Liver (tissue), 9 donors: Measurements from ENCODE around the gene AGBL4. TPM values are rescaled to one million over a fixed set of nuclear protein-coding genes. Genes with fewer than 3 reads are reported as not detected.

Experiments
- DNase-seq: peaks from one replicate; pipeline ENCODE4 v3.0.0-alpha.2; 2017; ENCODE audit warnings: low spot score
- H3K27ac ChIP-seq, 2 donors: one replicate each; pipeline ENCODE4 v1.7.0; 2013; ENCODE audit warnings: inconsistent platforms in 2 of 2, low read length in 2 of 2, control low read depth in 1 of 2, low read depth in 1 of 2, mild to moderate bottlenecking in 1 of 2
- H3K27me3 ChIP-seq, 4 donors: one replicate each; pipeline versions ENCODE4 v1.6.1 to v1.7.0; 2013; ENCODE audit warnings: low read length in 3 of 4, inconsistent platforms in 1 of 4, mild to moderate bottlenecking in 1 of 4, moderate library complexity in 1 of 4; ENCODE audit not compliant: control insufficient read depth in 4 of 4, insufficient read depth in 4 of 4
- H3K36me3 ChIP-seq, 4 donors: one replicate each; pipeline versions ENCODE4 v1.6.1 to v1.7.0; 2013; ENCODE audit warnings: low read length in 3 of 4, mild to moderate bottlenecking in 3 of 4, low read depth in 1 of 4, moderate library complexity in 1 of 4; ENCODE audit not compliant: control insufficient read depth in 4 of 4, insufficient read depth in 3 of 4
- H3K4me1 ChIP-seq, 4 donors: one replicate each; pipeline versions ENCODE4 v1.6.1 to v1.7.0; 2013; ENCODE audit warnings: low read length in 3 of 4, mild to moderate bottlenecking in 3 of 4, moderate library complexity in 1 of 4; ENCODE audit not compliant: control insufficient read depth in 4 of 4, insufficient read depth in 4 of 4
- H3K4me3 ChIP-seq, 3 donors: one replicate each; pipeline versions ENCODE4 v1.6.1 to v1.7.0; 2013; ENCODE audit warnings: low read length in 3 of 3, control low read depth in 1 of 3, low read depth in 1 of 3, mild to moderate bottlenecking in 1 of 3
- H3K9ac ChIP-seq, 2 donors: one replicate each; pipeline ENCODE4 v1.7.0; 2013; ENCODE audit warnings: low read length in 2 of 2, mild to moderate bottlenecking in 2 of 2, moderate library complexity in 2 of 2, control low read depth in 1 of 2, low read depth in 1 of 2
- H3K9me3 ChIP-seq, 4 donors: one replicate each; pipeline versions ENCODE4 v1.6.1 to v1.7.0; 2013; ENCODE audit warnings: low read length in 3 of 4; ENCODE audit not compliant: control insufficient read depth in 4 of 4
- ATF3 ChIP-seq: IDR thresholded peaks from 2 replicates; pipeline ENCODE4 v1.6.1; 2016; ENCODE audit warnings: antibody characterized with exemption
- EGR1 ChIP-seq, 2 donors: IDR thresholded peaks; 2 replicates each; pipeline ENCODE4 v1.6.1; 2016 to 2018; ENCODE audit warnings: antibody characterized with exemption in 2 of 2, low read depth in 2 of 2
- FOXA1 ChIP-seq: IDR thresholded peaks from 2 replicates; pipeline ENCODE4 v1.6.1; 2016; ENCODE audit warnings: antibody characterized with exemption
- HNF4A ChIP-seq, 2 donors: conservative IDR thresholded peaks; 2 replicates each; pipeline ENCODE4 v1.6.1; 2016; ENCODE audit warnings: antibody characterized with exemption in 2 of 2, mild to moderate bottlenecking in 2 of 2
- HNF4G ChIP-seq: IDR thresholded peaks from 2 replicates; pipeline ENCODE4 v1.6.1; 2016; ENCODE audit warnings: antibody characterized with exemption
- NR2F2 ChIP-seq: IDR thresholded peaks from 2 replicates; pipeline ENCODE4 v1.6.1; 2016; ENCODE audit warnings: antibody characterized with exemption
- RAD21 ChIP-seq, 2 donors: IDR thresholded peaks; 2 replicates each; pipeline ENCODE4 v1.6.1; 2016; ENCODE audit warnings: antibody characterized with exemption in 2 of 2, mild to moderate bottlenecking in 2 of 2
- RXRA ChIP-seq, 2 donors: IDR thresholded peaks; 2 replicates each; pipeline ENCODE4 v1.6.1; 2017 to 2018; ENCODE audit warnings: antibody characterized with exemption in 2 of 2, mild to moderate bottlenecking in 1 of 2
- TAF1 ChIP-seq: conservative IDR thresholded peaks from 2 replicates; pipeline ENCODE4 v1.6.1; 2016; ENCODE audit warnings: antibody characterized with exemption, mild to moderate bottlenecking
- YY1 ChIP-seq: IDR thresholded peaks from 2 replicates; pipeline ENCODE4 v1.6.1; 2016; ENCODE audit warnings: antibody characterized with exemption, mild to moderate bottlenecking
- WGBS: extraction: QIAGEN DNeasy Blood & Tissue Kit; methylation state at CpG from one replicate; pipeline ENCODE4 v1.1.7; 2013; 5-methylcytosine and 5-hydroxymethylcytosine counted together
- polyA plus RNA-seq, 2 donors: library from polyadenylated mRNA; stranded (reverse) in 1 of 2; unstranded in 1 of 2; fragments of 200-250 nt in 1 of 2; fragments of >200 nt in 1 of 2; fragmentation: Nextera tagmentation in 1 of 2; extraction: Ambion mirVana in 1 of 2; gene quantifications; one replicate each; pipeline versions ENCODE4 v1.2.1 to v1.2.3, GENCODE V29; 2013 to 2015
- total RNA-seq, 2 donors: library from RNA; depleted of rRNA; stranded (reverse); fragments of >200 nt; gene quantifications; one replicate each; pipeline ENCODE4 v1.2.3, GENCODE V29; 2014
- TF ChIP-seq, protein P1 (sequence below): IDR thresholded peaks from 2 replicates; pipeline ENCODE4 v1.6.1; 2016; ENCODE audit warnings: antibody characterized with exemption, mild to moderate bottlenecking
- TF ChIP-seq, protein P2 (sequence below): fragments of 150-350 bp; IDR thresholded peaks from 2 replicates; pipeline ENCODE4 v1.5.1; 2017; ENCODE audit warnings: improper control_type of control experiment, low read depth, low read length; ENCODE audit not compliant: missing input control
- TF ChIP-seq, protein P3 (sequence below): IDR thresholded peaks from 2 replicates; pipeline ENCODE4 v1.6.1; 2016; ENCODE audit warnings: antibody characterized with exemption
- donor health status: healthy.
- donor health status: healthy.
- donor health status: healthy.
- donor health status: healthy.
- donor health status: healthy.

The AGBL4 gene
- total and polyA plus RNA-seq, 4 donors: 0.75 to 0.76 TPM; not detected in 2

GRCh38 chr1:48582408-48582807 is 1441.3 kb downstream of the AGBL4 start:
- no peak overlapping the region for H3K27ac ChIP-seq
- DNase-seq: no peak
- no peaks in the 10 kb centered on the region for H3K9me3 ChIP-seq
- H3K36me3 ChIP-seq: no peaks in the 10 kb centered on the region
- H3K27me3 ChIP-seq: no peaks in the 10 kb centered on the region
- H3K9ac ChIP-seq: no peak overlapping the region
- TF ChIP-seq FOXA1 (no peak), ATF3 (no peak), HNF4A (conservative IDR thresholded peaks at IDR 0.05) (no peak), RAD21 (IDR thresholded peaks at IDR 0.05) (no peak)
- TF ChIP-seq, protein P1, sequence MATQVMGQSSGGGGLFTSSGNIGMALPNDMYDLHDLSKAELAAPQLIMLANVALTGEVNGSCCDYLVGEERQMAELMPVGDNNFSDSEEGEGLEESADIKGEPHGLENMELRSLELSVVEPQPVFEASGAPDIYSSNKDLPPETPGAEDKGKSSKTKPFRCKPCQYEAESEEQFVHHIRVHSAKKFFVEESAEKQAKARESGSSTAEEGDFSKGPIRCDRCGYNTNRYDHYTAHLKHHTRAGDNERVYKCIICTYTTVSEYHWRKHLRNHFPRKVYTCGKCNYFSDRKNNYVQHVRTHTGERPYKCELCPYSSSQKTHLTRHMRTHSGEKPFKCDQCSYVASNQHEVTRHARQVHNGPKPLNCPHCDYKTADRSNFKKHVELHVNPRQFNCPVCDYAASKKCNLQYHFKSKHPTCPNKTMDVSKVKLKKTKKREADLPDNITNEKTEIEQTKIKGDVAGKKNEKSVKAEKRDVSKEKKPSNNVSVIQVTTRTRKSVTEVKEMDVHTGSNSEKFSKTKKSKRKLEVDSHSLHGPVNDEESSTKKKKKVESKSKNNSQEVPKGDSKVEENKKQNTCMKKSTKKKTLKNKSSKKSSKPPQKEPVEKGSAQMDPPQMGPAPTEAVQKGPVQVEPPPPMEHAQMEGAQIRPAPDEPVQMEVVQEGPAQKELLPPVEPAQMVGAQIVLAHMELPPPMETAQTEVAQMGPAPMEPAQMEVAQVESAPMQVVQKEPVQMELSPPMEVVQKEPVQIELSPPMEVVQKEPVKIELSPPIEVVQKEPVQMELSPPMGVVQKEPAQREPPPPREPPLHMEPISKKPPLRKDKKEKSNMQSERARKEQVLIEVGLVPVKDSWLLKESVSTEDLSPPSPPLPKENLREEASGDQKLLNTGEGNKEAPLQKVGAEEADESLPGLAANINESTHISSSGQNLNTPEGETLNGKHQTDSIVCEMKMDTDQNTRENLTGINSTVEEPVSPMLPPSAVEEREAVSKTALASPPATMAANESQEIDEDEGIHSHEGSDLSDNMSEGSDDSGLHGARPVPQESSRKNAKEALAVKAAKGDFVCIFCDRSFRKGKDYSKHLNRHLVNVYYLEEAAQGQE: no peak
- TF ChIP-seq, protein P2, sequence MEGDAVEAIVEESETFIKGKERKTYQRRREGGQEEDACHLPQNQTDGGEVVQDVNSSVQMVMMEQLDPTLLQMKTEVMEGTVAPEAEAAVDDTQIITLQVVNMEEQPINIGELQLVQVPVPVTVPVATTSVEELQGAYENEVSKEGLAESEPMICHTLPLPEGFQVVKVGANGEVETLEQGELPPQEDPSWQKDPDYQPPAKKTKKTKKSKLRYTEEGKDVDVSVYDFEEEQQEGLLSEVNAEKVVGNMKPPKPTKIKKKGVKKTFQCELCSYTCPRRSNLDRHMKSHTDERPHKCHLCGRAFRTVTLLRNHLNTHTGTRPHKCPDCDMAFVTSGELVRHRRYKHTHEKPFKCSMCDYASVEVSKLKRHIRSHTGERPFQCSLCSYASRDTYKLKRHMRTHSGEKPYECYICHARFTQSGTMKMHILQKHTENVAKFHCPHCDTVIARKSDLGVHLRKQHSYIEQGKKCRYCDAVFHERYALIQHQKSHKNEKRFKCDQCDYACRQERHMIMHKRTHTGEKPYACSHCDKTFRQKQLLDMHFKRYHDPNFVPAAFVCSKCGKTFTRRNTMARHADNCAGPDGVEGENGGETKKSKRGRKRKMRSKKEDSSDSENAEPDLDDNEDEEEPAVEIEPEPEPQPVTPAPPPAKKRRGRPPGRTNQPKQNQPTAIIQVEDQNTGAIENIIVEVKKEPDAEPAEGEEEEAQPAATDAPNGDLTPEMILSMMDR: no peak
- TF ChIP-seq, protein P3, sequence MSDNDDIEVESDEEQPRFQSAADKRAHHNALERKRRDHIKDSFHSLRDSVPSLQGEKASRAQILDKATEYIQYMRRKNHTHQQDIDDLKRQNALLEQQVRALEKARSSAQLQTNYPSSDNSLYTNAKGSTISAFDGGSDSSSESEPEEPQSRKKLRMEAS: no peak
- peaks cover 0 to under 1% (median 0%) of the 10 kb centered on the region in 4 donors for H3K4me1 ChIP-seq
- H3K4me3 ChIP-seq: no peak overlapping the region
- WGBS: 96% methylated on average over 3 of the region's 3 CpGs

DNA sequence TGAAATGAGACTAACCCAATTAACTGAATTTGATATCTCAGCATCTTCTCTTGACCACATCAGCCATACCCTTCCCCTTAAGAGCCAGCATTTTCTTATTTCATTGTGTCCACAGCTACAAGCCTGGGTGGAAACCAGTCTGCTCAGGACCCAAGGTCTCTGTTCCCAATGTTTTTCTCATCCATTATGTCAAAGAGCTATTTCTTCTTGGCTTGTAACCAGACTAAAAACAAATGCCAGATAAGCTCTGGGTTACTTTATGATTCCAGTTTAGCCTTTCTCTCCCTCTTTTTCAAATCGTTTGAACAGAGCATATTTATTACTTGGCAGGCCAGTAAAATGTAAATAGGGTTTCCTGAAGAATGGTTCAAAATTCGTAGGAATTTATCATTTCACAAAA is 1442.5 kb downstream of the AGBL4 start:
- no peaks in the 10 kb centered on the region for H3K27me3 ChIP-seq
- TF ChIP-seq HNF4A (conservative IDR thresholded peaks at IDR 0.05) (no peak), TAF1 (no peak), RXRA (IDR thresholded peaks at IDR 0.05) (no peak), RAD21 (IDR thresholded peaks at IDR 0.05) (no peak), NR2F2 (no peak), EGR1 (IDR thresholded peaks at IDR 0.05; ENCODE audit: low read depth in 2 of 2) (no peak), HNF4G (no peak), FOXA1 (no peak), YY1 (no peak)
- TF ChIP-seq, protein P1: no peak
- TF ChIP-seq, protein P3: no peak
- H3K4me3 ChIP-seq: no peak overlapping the region
- H3K9me3 ChIP-seq: no peaks in the 10 kb centered on the region
- H3K36me3 ChIP-seq: no peaks in the 10 kb centered on the region
- H3K4me1 ChIP-seq: peaks cover 0 to 11% (median 8%) of the 10 kb centered on the region in 4 donors
- no peak overlapping the region for H3K9ac ChIP-seq
- 35% methylated on average over 2 of the region's 2 CpGs for WGBS
- H3K27ac ChIP-seq: no peak overlapping the region
- no peak for DNase-seq
